IMR-90 (cell line): ENCODE measurements around the gene RAPGEF5.

Experiments
- NFE2L2 ChIP-seq: fragments of 150-350 bp; IDR thresholded peaks from 2 replicates; pipeline ENCODE4 v1.6.1; 2016; ENCODE audit warnings: low read depth, mild to moderate bottlenecking, low read length
- TF ChIP-seq, protein P1 (sequence below): conservative IDR thresholded peaks from 2 replicates; pipeline ENCODE4 v1.5.1; 2012; ENCODE audit warnings: mild to moderate bottlenecking, low read depth, low read length, improper control_type of control experiment

DNA sequence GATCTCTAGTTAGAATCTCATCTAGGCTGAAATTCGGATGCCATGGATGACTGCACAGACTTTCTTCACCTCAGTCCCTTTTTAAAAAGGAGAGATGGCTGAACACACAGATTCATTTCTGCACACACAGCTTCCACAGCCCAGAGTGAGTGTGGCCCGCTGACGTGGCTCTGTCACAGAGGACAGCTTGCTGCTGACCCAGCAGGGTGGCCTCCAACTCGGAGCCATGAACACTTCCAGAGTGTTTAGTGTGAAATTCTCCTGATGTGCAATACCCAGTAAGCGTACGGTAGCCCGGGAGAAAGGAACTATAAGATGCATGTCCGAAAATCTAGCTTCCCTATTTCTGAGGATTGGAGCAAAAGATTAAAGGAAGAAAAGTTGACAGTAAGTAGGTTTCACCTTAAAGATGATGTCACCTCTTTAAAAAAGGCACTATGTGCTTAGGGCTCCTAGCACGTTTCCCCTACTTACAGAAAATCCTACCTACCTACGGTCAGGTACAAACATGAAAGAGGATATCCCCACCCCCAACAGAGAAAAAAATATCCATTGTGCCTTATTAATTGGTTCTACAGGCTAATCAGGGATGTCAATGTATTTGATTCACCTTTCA lies 162.2 kb downstream of the RAPGEF5 start:
- TF ChIP-seq, protein P1, sequence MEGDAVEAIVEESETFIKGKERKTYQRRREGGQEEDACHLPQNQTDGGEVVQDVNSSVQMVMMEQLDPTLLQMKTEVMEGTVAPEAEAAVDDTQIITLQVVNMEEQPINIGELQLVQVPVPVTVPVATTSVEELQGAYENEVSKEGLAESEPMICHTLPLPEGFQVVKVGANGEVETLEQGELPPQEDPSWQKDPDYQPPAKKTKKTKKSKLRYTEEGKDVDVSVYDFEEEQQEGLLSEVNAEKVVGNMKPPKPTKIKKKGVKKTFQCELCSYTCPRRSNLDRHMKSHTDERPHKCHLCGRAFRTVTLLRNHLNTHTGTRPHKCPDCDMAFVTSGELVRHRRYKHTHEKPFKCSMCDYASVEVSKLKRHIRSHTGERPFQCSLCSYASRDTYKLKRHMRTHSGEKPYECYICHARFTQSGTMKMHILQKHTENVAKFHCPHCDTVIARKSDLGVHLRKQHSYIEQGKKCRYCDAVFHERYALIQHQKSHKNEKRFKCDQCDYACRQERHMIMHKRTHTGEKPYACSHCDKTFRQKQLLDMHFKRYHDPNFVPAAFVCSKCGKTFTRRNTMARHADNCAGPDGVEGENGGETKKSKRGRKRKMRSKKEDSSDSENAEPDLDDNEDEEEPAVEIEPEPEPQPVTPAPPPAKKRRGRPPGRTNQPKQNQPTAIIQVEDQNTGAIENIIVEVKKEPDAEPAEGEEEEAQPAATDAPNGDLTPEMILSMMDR = no peak
- TF ChIP-seq NFE2L2 = no peak
